ENCODE measurements around the gene HARS2. TPM values are rescaled to one million over a fixed set of nuclear protein-coding genes. Genes with fewer than 3 reads are reported as not detected.
"Not testable (repeated sequence)": the region's sequence is repeated elsewhere in the genome, so short reads cannot be mapped to it uniquely, and the experiment has no call there.

The HARS2 gene
- total RNA-seq, 1 donor from 2014 or later: 30.5 TPM

- peak; percentile 98 for DNase-seq (ENCODE audit: low spot score)
Measured at GRCh38 chr5:140700177-140701144, 9.2 kb downstream of the HARS2 start, which contains the start of gene ZMAT2. Gene ZMAT2 (plus strand): TSS chr5:140700447. CDS start chr5:140700461, 14 bp downstream.

- no peak for DNase-seq (ENCODE audit: low spot score)
Measured at GRCh38 chr5:140707812-140708211, 16.6 kb downstream of the HARS2 start.

- not testable (repeated sequence) for DNase-seq (ENCODE audit: low spot score)
Measured at GRCh38 chr5:140708787-140709186, 17.5 kb downstream of the HARS2 start.

- DNase-seq (ENCODE audit: low spot score): peak; percentile 94
Measured at GRCh38 chr5:140710899-140711552, 19.8 kb downstream of the HARS2 start.

GRCh38 chr5:140711794-140712193 lies 20.5 kb downstream of the HARS2 start:
- no peak for DNase-seq (ENCODE audit: low spot score)

GRCh38 chr5:140713562-140714094 lies 22.4 kb downstream of the HARS2 start:
- no peak for DNase-seq (ENCODE audit: low spot score)

- DNase-seq (ENCODE audit: low spot score): not testable (repeated sequence)
Measured at GRCh38 chr5:140716238-140716637, 25.0 kb downstream of the HARS2 start.

- no peak for DNase-seq (ENCODE audit: low spot score)
Measured at GRCh38 chr5:140718266-140718592, 27.0 kb downstream of the HARS2 start.

- not testable (repeated sequence) for DNase-seq (ENCODE audit: low spot score)
Measured at GRCh38 chr5:140720738-140721137, 29.5 kb downstream of the HARS2 start.

- DNase-seq (ENCODE audit: low spot score): not testable (repeated sequence)
Measured at GRCh38 chr5:140721395-140721794, 30.1 kb downstream of the HARS2 start.

- peak; percentile 67 for DNase-seq (ENCODE audit: low spot score)
Measured at GRCh38 chr5:140725799-140726471, 34.7 kb downstream of the HARS2 start.

GRCh38 chr5:140733098-140733497 lies 41.8 kb downstream of the HARS2 start:
- no peak for DNase-seq (ENCODE audit: low spot score)

GRCh38 chr5:140734354-140734753 lies 43.1 kb downstream of the HARS2 start:
- no peak for DNase-seq (ENCODE audit: low spot score)

- DNase-seq (ENCODE audit: low spot score): no peak
Measured at GRCh38 chr5:140737486-140737885, 46.2 kb downstream of the HARS2 start.

GRCh38 chr5:140741967-140742366 lies 50.7 kb downstream of the HARS2 start:
- no peak for DNase-seq (ENCODE audit: low spot score)

Other genes with a start within 250 kb of the HARS2 start
- gene EIF4EBP3, start 143.8 kb upstream of the HARS2 start, total RNA-seq: 14.4 TPM
- gene SRA1, start 134.0 kb upstream of the HARS2 start, total RNA-seq: 27.2 TPM
- 46.4 TPM for gene APBB3, start 126.9 kb upstream of the HARS2 start, total RNA-seq
- gene SLC35A4, start 126.6 kb upstream of the HARS2 start, total RNA-seq: 73.8 TPM
- 104 TPM for gene CD14, start 58.3 kb upstream of the HARS2 start, total RNA-seq
- gene TMCO6, start 52.0 kb upstream of the HARS2 start, total RNA-seq: 20.6 TPM
- 73.0 TPM for gene NDUFA2, start 43.8 kb upstream of the HARS2 start, total RNA-seq
- gene IK, start 43.6 kb upstream of the HARS2 start, total RNA-seq: 72.1 TPM
- gene WDR55, start 26.6 kb upstream of the HARS2 start, total RNA-seq: 22.1 TPM
- gene DND1, start 17.9 kb upstream of the HARS2 start, total RNA-seq: 2.5 TPM
- gene HARS1, start 85 bp upstream of the HARS2 start, total RNA-seq: 45.5 TPM
- 50.9 TPM for gene ZMAT2, start 9.0 kb downstream of the HARS2 start, total RNA-seq
- 0.06 TPM for gene PCDHA1, start 94.7 kb downstream of the HARS2 start, total RNA-seq
- gene PCDHA2, start 103.4 kb downstream of the HARS2 start, total RNA-seq: 0.20 TPM
- 1.9 TPM for gene PCDHA3, start 109.6 kb downstream of the HARS2 start, total RNA-seq
- 8.0 TPM for gene PCDHA4, start 115.6 kb downstream of the HARS2 start, total RNA-seq
- gene PCDHA5, start 130.2 kb downstream of the HARS2 start, total RNA-seq: 1.2 TPM
- gene PCDHA6, start 136.5 kb downstream of the HARS2 start, total RNA-seq: 2.0 TPM
- gene PCDHA7, start 142.8 kb downstream of the HARS2 start, total RNA-seq: 0.89 TPM
- gene PCDHA8, start 149.7 kb downstream of the HARS2 start, total RNA-seq: 0.49 TPM
- gene PCDHA9, start 156.9 kb downstream of the HARS2 start, total RNA-seq: 0.29 TPM
- gene PCDHA10, start 164.4 kb downstream of the HARS2 start, total RNA-seq: 2.9 TPM
- 2.9 TPM for gene PCDHA11, start 177.5 kb downstream of the HARS2 start, total RNA-seq
- gene PCDHA12, start 183.9 kb downstream of the HARS2 start, total RNA-seq: 10.0 TPM
- gene PCDHA13, start 190.7 kb downstream of the HARS2 start, total RNA-seq: 6.7 TPM
- gene PCDHAC1, start 234.8 kb downstream of the HARS2 start, total RNA-seq: 12.2 TPM